ENCODE results near the gene MGRN1.
A peak's percentile ranks its signal among the peaks of the same experiment; 100 is the strongest.

Gene MGRN1

DNA sequence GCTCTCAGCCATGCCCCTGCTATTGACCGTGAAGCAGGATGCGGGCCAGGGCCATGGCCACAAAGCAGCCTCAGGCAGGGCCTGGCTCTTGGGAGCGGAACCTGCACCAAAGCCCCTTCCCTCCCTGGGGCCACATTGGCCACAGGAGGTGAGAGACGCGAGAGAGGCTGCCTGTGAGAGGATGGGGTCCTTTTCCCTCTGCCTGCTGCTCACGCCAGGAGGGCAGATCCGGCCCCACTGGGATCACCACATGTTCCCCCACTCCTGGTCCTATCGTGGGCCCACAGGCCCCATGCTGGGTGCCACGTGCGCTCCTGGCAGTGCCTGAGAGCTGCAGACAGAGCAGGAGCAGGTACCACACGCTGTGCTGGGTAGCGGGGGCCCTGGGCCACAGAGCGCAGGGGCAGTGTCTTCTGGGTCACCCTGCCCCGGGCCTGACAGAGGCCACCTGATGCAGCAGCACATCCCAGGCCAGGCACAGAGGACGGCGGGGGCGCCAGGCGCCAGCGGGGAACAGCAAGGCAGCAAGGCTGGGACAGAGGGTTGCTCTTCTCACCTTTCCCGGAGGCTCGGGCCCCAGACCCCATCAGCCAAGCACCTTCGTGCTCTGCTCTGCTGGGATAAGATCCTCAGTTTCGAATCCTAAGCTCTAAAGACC is 59.6 kb downstream of the MGRN1 start:
- Histone ChIP-seq H3K4me3 (ENCODE audit: insufficient read depth in 1 of 2, low read depth in 1 of 2, low read length in 2 of 2) (peak overlapping the region in 1 of 2 experiments; percentile 6), H3K9ac (ENCODE audit: low read length) (no peak overlapping the region), H2BK12ac (ENCODE audit: low read length in 2 of 2) (no peak overlapping the region), H2BK5ac (ENCODE audit: low read depth, low read length, poor library complexity, severe bottlenecking) (no peak overlapping the region), H3K4ac (ENCODE audit: low read depth in 1 of 2, low read length in 2 of 2) (no peak overlapping the region), H2AFZ (ENCODE audit: low read depth, low read length) (no peak overlapping the region), H3K36me3 (ENCODE audit: control insufficient read depth in 1 of 2, insufficient read depth in 2 of 2, low read depth in 1 of 2, low read length in 2 of 2) (peaks cover 54 to 100% of the 10 kb centered on the region in 2 experiments), H4K91ac (ENCODE audit: low read length) (no peak overlapping the region), H3K79me1 (replicated peaks; ENCODE audit: low read length, poor library complexity, severe bottlenecking) (peaks cover 59% of the 10 kb centered on the region), H3K18ac (ENCODE audit: low read depth in 1 of 2, low read length in 2 of 2) (no peak overlapping the region), H3K14ac (ENCODE audit: low read length in 2 of 2) (peak overlapping the region in 1 of 2 experiments; percentile 11), H2AK5ac (ENCODE audit: low read length, severe bottlenecking) (no peak overlapping the region), H3K23ac (ENCODE audit: low read length in 2 of 2) (no peak overlapping the region), H3K9me3 (ENCODE audit: control insufficient read depth, low read length) (no peaks in the 10 kb centered on the region), H3K27me3 (ENCODE audit: control insufficient read depth in 1 of 2, insufficient read depth in 1 of 2, low read length in 2 of 2) (no peaks in the 10 kb centered on the region), H3K4me1 (ENCODE audit: control insufficient read depth, insufficient read depth, low read depth, low read length) (peaks cover 13% of the 10 kb centered on the region), H4K8ac (ENCODE audit: low read length) (no peak overlapping the region), H3K4me2 (ENCODE audit: low read length, poor library complexity, severe bottlenecking) (no peak overlapping the region), H2BK15ac (ENCODE audit: low read depth, poor library complexity, severe bottlenecking) (no peak overlapping the region), H3K27ac (ENCODE audit: low read length, poor library complexity, severe bottlenecking) (no peak overlapping the region), H2BK120ac (ENCODE audit: low read depth, low read length) (no peak overlapping the region)
- DNase-seq, result no peak
- 98% methylated on average over 23 of the region's 23 CpGs for WGBS

DNA sequence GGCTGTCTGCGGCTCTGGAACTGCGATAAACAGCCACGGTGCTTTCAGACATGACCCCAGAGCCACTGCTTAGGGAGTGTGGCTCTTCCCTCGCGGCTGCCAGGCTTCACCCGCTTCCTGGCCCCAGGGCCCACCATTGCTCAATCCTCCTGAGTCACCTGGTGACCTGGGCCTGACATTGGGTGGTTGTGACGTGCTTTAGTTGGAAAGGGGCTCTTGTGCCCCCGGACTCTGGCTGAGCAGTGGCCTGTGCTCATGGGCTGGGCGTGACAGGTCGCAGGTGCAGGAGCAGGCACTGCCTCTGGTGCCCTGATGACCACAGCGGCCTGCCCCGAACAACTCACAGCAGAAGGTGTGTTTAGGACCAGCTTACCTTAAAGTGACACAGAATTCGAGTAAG is 60.1 kb downstream of the MGRN1 start:
- no peak overlapping the region for H4K8ac ChIP-seq (ENCODE audit: low read length)
- no peak overlapping the region for H3K14ac ChIP-seq (ENCODE audit: low read length in 2 of 2)
- no peak overlapping the region for H3K18ac ChIP-seq (ENCODE audit: low read depth in 1 of 2, low read length in 2 of 2)
- no peak overlapping the region for H2BK15ac ChIP-seq (ENCODE audit: low read depth, poor library complexity, severe bottlenecking)
- no peak overlapping the region for H2BK12ac ChIP-seq (ENCODE audit: low read length in 2 of 2)
- WGBS, result 95% methylated on average over 13 of the region's 13 CpGs
- H3K36me3 ChIP-seq (ENCODE audit: control insufficient read depth in 1 of 2, insufficient read depth in 2 of 2, low read depth in 1 of 2, low read length in 2 of 2), result peaks cover 54 to 98% of the 10 kb centered on the region in 2 experiments
- H3K79me1 ChIP-seq (replicated peaks; ENCODE audit: low read length, poor library complexity, severe bottlenecking), result peaks cover 54% of the 10 kb centered on the region
- no peak overlapping the region for H3K27ac ChIP-seq (ENCODE audit: low read length, poor library complexity, severe bottlenecking)
- H4K91ac ChIP-seq (ENCODE audit: low read length), result no peak overlapping the region
- H2BK5ac ChIP-seq (ENCODE audit: low read depth, low read length, poor library complexity, severe bottlenecking), result no peak overlapping the region
- no peak overlapping the region for H3K4ac ChIP-seq (ENCODE audit: low read depth in 1 of 2, low read length in 2 of 2)
- no peak overlapping the region for H3K23ac ChIP-seq (ENCODE audit: low read length in 2 of 2)
- DNase-seq, result no peak
- H2AFZ ChIP-seq (ENCODE audit: low read depth, low read length), result no peak overlapping the region
- no peak overlapping the region for H3K9ac ChIP-seq (ENCODE audit: low read length)
- peaks cover 13% of the 10 kb centered on the region for H3K4me1 ChIP-seq (ENCODE audit: control insufficient read depth, insufficient read depth, low read depth, low read length)
- H2BK120ac ChIP-seq (ENCODE audit: low read depth, low read length), result no peak overlapping the region
- no peaks in the 10 kb centered on the region for H3K9me3 ChIP-seq (ENCODE audit: control insufficient read depth, low read length)
- no peaks in the 10 kb centered on the region for H3K27me3 ChIP-seq (ENCODE audit: control insufficient read depth in 1 of 2, insufficient read depth in 1 of 2, low read length in 2 of 2)
- no peak overlapping the region for H3K4me3 ChIP-seq (ENCODE audit: insufficient read depth in 1 of 2, low read depth in 1 of 2, low read length in 2 of 2)
- no peak overlapping the region for H2AK5ac ChIP-seq (ENCODE audit: low read length, severe bottlenecking)
- no peak overlapping the region for H3K4me2 ChIP-seq (ENCODE audit: low read length, poor library complexity, severe bottlenecking)

DNA sequence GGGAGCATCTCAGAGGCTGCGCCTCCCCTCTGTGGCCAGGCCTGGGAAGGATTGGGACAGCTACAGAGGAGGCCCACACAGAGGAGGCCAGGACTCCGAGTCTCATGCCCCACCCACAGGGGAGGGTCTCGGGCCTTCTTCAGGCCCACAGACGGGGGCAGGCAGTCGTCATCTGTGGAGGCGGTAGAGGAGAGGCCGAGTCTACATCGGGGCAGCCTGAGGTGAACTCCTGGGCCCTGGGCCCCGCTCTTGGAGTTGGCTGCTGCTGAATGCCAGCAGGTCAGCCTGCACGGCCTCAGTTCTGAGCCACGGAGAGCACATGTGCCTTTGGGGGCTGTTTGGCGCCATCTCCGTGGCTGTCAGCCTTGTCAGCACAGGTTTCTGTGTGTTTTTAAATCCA is 60.7 kb downstream of the MGRN1 start:
- Histone ChIP-seq H3K14ac (ENCODE audit: low read length in 2 of 2) (no peak overlapping the region), H2BK15ac (ENCODE audit: low read depth, poor library complexity, severe bottlenecking) (no peak overlapping the region), H3K9ac (ENCODE audit: low read length) (no peak overlapping the region), H3K4me2 (ENCODE audit: low read length, poor library complexity, severe bottlenecking) (no peak overlapping the region), H3K9me3 (ENCODE audit: control insufficient read depth, low read length) (no peaks in the 10 kb centered on the region), H2BK12ac (ENCODE audit: low read length in 2 of 2) (no peak overlapping the region), H2AFZ (ENCODE audit: low read depth, low read length) (no peak overlapping the region), H3K27me3 (ENCODE audit: control insufficient read depth in 1 of 2, insufficient read depth in 1 of 2, low read length in 2 of 2) (no peaks in the 10 kb centered on the region), H2AK5ac (ENCODE audit: low read length, severe bottlenecking) (no peak overlapping the region), H3K4me3 (ENCODE audit: insufficient read depth in 1 of 2, low read depth in 1 of 2, low read length in 2 of 2) (no peak overlapping the region), H3K18ac (ENCODE audit: low read depth in 1 of 2, low read length in 2 of 2) (no peak overlapping the region), H3K27ac (ENCODE audit: low read length, poor library complexity, severe bottlenecking) (no peak overlapping the region), H2BK120ac (ENCODE audit: low read depth, low read length) (no peak overlapping the region), H3K4ac (ENCODE audit: low read depth in 1 of 2, low read length in 2 of 2) (no peak overlapping the region), H3K4me1 (ENCODE audit: control insufficient read depth, insufficient read depth, low read depth, low read length) (peaks cover 14% of the 10 kb centered on the region), H2BK5ac (ENCODE audit: low read depth, low read length, poor library complexity, severe bottlenecking) (no peak overlapping the region), H3K23ac (ENCODE audit: low read length in 2 of 2) (no peak overlapping the region), H4K91ac (ENCODE audit: low read length) (no peak overlapping the region), H4K8ac (ENCODE audit: low read length) (no peak overlapping the region), H3K79me1 (replicated peaks; ENCODE audit: low read length, poor library complexity, severe bottlenecking) (peaks cover 51% of the 10 kb centered on the region), H3K36me3 (ENCODE audit: control insufficient read depth in 1 of 2, insufficient read depth in 2 of 2, low read depth in 1 of 2, low read length in 2 of 2) (peaks cover 58 to 98% of the 10 kb centered on the region in 2 experiments)
- DNase-seq, result no peak
- WGBS, result 98% methylated on average over 13 of the region's 13 CpGs

DNA sequence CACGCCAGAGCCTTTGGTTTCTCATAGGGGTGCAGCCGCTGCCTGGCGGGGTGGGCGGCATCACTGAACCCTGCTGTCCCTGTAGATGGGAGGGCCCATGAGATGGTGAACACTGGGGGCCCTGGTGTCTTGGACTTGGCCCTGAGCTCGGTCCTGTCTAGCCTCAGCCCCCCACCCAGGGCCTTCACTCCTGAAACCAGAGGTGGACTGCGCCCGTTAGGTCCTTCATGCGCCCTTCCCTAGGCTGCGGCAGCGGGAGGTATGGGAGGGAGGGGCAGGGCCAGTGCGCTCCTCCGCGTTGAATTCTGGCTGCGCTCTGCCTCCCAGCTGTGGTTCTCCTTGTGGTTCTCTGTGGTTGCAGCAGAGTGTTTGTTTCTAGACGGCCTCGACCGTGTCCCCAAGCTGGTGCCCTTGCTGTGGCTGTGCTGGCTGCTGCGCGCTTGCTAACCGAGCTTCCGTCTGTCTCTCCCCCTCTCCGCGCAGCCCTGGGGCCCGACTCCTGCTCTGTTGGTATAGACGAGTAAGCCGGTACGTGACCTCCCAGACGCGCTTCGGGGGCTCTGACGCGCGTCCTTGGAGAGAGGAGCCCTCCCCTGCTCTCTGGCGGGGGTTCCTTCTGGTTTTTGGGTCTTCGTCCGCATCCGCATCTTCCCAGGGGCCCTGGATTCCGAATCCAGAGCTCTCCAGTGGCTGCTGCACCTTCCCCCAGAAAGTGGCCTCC is 61.3 kb downstream of the MGRN1 start:
- Histone ChIP-seq H3K9ac (ENCODE audit: low read length) (no peak overlapping the region), H4K8ac (ENCODE audit: low read length) (no peak overlapping the region), H3K36me3 (ENCODE audit: control insufficient read depth in 1 of 2, insufficient read depth in 2 of 2, low read depth in 1 of 2, low read length in 2 of 2) (peaks cover 60 to 98% of the 10 kb centered on the region in 2 experiments), H2BK5ac (ENCODE audit: low read depth, low read length, poor library complexity, severe bottlenecking) (no peak overlapping the region), H3K27ac (ENCODE audit: low read length, poor library complexity, severe bottlenecking) (no peak overlapping the region), H3K14ac (ENCODE audit: low read length in 2 of 2) (no peak overlapping the region), H3K9me3 (ENCODE audit: control insufficient read depth, low read length) (no peaks in the 10 kb centered on the region), H2BK120ac (ENCODE audit: low read depth, low read length) (no peak overlapping the region), H3K4me1 (ENCODE audit: control insufficient read depth, insufficient read depth, low read depth, low read length) (peaks cover 16% of the 10 kb centered on the region), H3K18ac (ENCODE audit: low read depth in 1 of 2, low read length in 2 of 2) (no peak overlapping the region), H2BK15ac (ENCODE audit: low read depth, poor library complexity, severe bottlenecking) (no peak overlapping the region), H3K4ac (ENCODE audit: low read depth in 1 of 2, low read length in 2 of 2) (no peak overlapping the region), H3K4me3 (ENCODE audit: insufficient read depth in 1 of 2, low read depth in 1 of 2, low read length in 2 of 2) (no peak overlapping the region), H2BK12ac (ENCODE audit: low read length in 2 of 2) (no peak overlapping the region), H4K91ac (ENCODE audit: low read length) (no peak overlapping the region), H3K23ac (ENCODE audit: low read length in 2 of 2) (no peak overlapping the region), H3K4me2 (ENCODE audit: low read length, poor library complexity, severe bottlenecking) (no peak overlapping the region), H2AK5ac (ENCODE audit: low read length, severe bottlenecking) (no peak overlapping the region), H2AFZ (ENCODE audit: low read depth, low read length) (no peak overlapping the region), H3K79me1 (replicated peaks; ENCODE audit: low read length, poor library complexity, severe bottlenecking) (peaks cover 45% of the 10 kb centered on the region), H3K27me3 (ENCODE audit: control insufficient read depth in 1 of 2, insufficient read depth in 1 of 2, low read length in 2 of 2) (no peaks in the 10 kb centered on the region)
- WGBS, result 99% methylated on average over 36 of the region's 38 CpGs
- DNase-seq, result no peak

Measured in mesenchymal stem cell (in vitro differentiated cells and primary cell).